ENCODE results near the gene MYD88.

DNA sequence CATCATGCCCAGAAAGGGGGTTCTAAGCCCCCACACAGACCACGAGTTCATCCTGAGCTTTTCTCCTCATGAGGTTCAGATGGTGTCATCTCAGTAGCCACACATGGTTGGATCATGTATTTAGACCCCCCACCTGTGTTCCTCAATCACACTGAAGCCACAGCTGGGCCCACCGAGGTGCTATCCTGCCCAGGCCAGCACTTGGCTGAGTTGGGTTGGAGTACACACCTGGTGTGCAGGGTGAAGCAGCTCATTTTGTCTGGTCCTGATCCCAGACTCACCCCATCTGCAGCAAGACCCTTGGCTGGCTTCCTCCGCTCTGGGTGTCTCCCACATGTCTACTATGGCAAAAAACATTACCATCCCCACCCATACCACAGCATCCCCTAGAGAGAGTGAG lies 43.5 kb upstream of the MYD88 start:
- TF ChIP-seq CREB1 (IDR thresholded peaks at IDR 0.05; ENCODE audit: low read depth) (no peak), ZBTB7A (IDR thresholded peaks at IDR 0.05; ENCODE audit: low read depth) (no peak), EP300 (IDR thresholded peaks at IDR 0.05; ENCODE audit: borderline replicate concordance) (no peak), CEBPB (IDR thresholded peaks at IDR 0.05) (no peak), NFIC (IDR thresholded peaks at IDR 0.05) (no peak), FOXM1 (IDR thresholded peaks at IDR 0.05; ENCODE audit: borderline replicate concordance, low read depth) (no peak), RAD21 (IDR thresholded peaks at IDR 0.05; ENCODE audit: low read depth) (no peak), YY1 (IDR thresholded peaks at IDR 0.05; ENCODE audit: low read depth) (no peak)
- TF ChIP-seq, protein P1, sequence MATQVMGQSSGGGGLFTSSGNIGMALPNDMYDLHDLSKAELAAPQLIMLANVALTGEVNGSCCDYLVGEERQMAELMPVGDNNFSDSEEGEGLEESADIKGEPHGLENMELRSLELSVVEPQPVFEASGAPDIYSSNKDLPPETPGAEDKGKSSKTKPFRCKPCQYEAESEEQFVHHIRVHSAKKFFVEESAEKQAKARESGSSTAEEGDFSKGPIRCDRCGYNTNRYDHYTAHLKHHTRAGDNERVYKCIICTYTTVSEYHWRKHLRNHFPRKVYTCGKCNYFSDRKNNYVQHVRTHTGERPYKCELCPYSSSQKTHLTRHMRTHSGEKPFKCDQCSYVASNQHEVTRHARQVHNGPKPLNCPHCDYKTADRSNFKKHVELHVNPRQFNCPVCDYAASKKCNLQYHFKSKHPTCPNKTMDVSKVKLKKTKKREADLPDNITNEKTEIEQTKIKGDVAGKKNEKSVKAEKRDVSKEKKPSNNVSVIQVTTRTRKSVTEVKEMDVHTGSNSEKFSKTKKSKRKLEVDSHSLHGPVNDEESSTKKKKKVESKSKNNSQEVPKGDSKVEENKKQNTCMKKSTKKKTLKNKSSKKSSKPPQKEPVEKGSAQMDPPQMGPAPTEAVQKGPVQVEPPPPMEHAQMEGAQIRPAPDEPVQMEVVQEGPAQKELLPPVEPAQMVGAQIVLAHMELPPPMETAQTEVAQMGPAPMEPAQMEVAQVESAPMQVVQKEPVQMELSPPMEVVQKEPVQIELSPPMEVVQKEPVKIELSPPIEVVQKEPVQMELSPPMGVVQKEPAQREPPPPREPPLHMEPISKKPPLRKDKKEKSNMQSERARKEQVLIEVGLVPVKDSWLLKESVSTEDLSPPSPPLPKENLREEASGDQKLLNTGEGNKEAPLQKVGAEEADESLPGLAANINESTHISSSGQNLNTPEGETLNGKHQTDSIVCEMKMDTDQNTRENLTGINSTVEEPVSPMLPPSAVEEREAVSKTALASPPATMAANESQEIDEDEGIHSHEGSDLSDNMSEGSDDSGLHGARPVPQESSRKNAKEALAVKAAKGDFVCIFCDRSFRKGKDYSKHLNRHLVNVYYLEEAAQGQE (IDR thresholded peaks at IDR 0.05; ENCODE audit: low read depth), result no peak
- TF ChIP-seq, protein P2, sequence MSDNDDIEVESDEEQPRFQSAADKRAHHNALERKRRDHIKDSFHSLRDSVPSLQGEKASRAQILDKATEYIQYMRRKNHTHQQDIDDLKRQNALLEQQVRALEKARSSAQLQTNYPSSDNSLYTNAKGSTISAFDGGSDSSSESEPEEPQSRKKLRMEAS (IDR thresholded peaks at IDR 0.05), result no peak
- TF ChIP-seq, protein P3, sequence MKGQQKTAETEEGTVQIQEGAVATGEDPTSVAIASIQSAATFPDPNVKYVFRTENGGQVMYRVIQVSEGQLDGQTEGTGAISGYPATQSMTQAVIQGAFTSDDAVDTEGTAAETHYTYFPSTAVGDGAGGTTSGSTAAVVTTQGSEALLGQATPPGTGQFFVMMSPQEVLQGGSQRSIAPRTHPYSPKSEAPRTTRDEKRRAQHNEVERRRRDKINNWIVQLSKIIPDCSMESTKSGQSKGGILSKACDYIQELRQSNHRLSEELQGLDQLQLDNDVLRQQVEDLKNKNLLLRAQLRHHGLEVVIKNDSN (IDR thresholded peaks at IDR 0.05), result no peak
